Subcutaneous abdominal adipose tissue (tissue), 5 donors: ENCODE measurements around the gene STK32C.

Experiments used
- H3K27ac ChIP-seq: one replicate; pipeline ENCODE4 v1.7.0; 2013; ENCODE audit warnings: low read depth, mild to moderate bottlenecking, inconsistent platforms, low read length, moderate library complexity
- H3K27me3 ChIP-seq, 5 donors: one replicate each; pipeline ENCODE4 v1.7.0; 2013; ENCODE audit warnings: low read length in 5 of 5, inconsistent platforms in 1 of 5; ENCODE audit not compliant: control insufficient read depth in 5 of 5, insufficient read depth in 4 of 5
- H3K36me3 ChIP-seq, 5 donors: one replicate each; pipeline ENCODE4 v1.7.0; 2013; ENCODE audit warnings: low read length in 5 of 5; ENCODE audit not compliant: control insufficient read depth in 5 of 5, insufficient read depth in 5 of 5
- H3K4me1 ChIP-seq, 5 donors: one replicate each; pipeline ENCODE4 v1.7.0; 2013; ENCODE audit warnings: low read length in 5 of 5, mild to moderate bottlenecking in 3 of 5, moderate library complexity in 1 of 5; ENCODE audit not compliant: control insufficient read depth in 5 of 5, insufficient read depth in 5 of 5
- H3K4me3 ChIP-seq, 5 donors: one replicate each; pipeline ENCODE4 v1.7.0; 2013; ENCODE audit warnings: low read length in 5 of 5, low read depth in 1 of 5
- H3K9ac ChIP-seq, 5 donors: one replicate each; pipeline ENCODE4 v1.7.0; 2013; ENCODE audit warnings: low read length in 5 of 5, mild to moderate bottlenecking in 4 of 5, moderate library complexity in 3 of 5
- H3K9me3 ChIP-seq, 5 donors: one replicate each; pipeline ENCODE4 v1.7.0; 2013; ENCODE audit warnings: low read length in 5 of 5; ENCODE audit not compliant: control insufficient read depth in 5 of 5
- donor health status: healthy.
- donor health status: healthy.
- donor health status: healthy.
- donor health status: healthy.
- donor health status: healthy.

Gene STK32C

GRCh38 chr10:132250481-132251475 lies 57.0 kb downstream of the STK32C start:
- peaks cover 0 to 13% (median 9%) of the 10 kb centered on the region in 5 donors for H3K4me1 ChIP-seq
- H3K27ac ChIP-seq: no peak overlapping the region
- H3K9me3 ChIP-seq: no peaks in the 10 kb centered on the region
- H3K4me3 ChIP-seq: no peak overlapping the region
- H3K27me3 ChIP-seq: peaks cover 0 to 15% (median 0%) of the 10 kb centered on the region in 5 donors
- H3K9ac ChIP-seq: no peak overlapping the region
- H3K36me3 ChIP-seq: no peaks in the 10 kb centered on the region

- no peak overlapping the region for H3K9ac ChIP-seq
- H3K27ac ChIP-seq: no peak overlapping the region
- no peaks in the 10 kb centered on the region for H3K9me3 ChIP-seq
- no peak overlapping the region for H3K4me3 ChIP-seq
- H3K36me3 ChIP-seq: no peaks in the 10 kb centered on the region
- H3K27me3 ChIP-seq: peaks cover 0 to 12% (median 0%) of the 10 kb centered on the region in 5 donors
- H3K4me1 ChIP-seq: peaks cover 0 to 13% (median 9%) of the 10 kb centered on the region in 5 donors
Measured at GRCh38 chr10:132249824-132250375, 57.9 kb downstream of the STK32C start.

- H3K4me1 ChIP-seq: peaks cover 0 to 13% (median 9%) of the 10 kb centered on the region in 5 donors
- H3K27ac ChIP-seq: no peak overlapping the region
- no peaks in the 10 kb centered on the region for H3K36me3 ChIP-seq
- H3K9ac ChIP-seq: no peak overlapping the region
- H3K9me3 ChIP-seq: no peaks in the 10 kb centered on the region
- no peak overlapping the region for H3K4me3 ChIP-seq
- peaks cover 0 to 12% (median 0%) of the 10 kb centered on the region in 5 donors for H3K27me3 ChIP-seq
Measured at GRCh38 chr10:132249226-132249724, 58.5 kb downstream of the STK32C start.

GRCh38 chr10:132248455-132249225 lies 59.1 kb downstream of the STK32C start:
- peaks cover 0 to 13% (median 9%) of the 10 kb centered on the region in 5 donors for H3K4me1 ChIP-seq
- no peaks in the 10 kb centered on the region for H3K36me3 ChIP-seq
- peaks cover 0 to 12% (median 0%) of the 10 kb centered on the region in 5 donors for H3K27me3 ChIP-seq
- H3K9me3 ChIP-seq: no peaks in the 10 kb centered on the region
- peak overlapping the region; percentile 4 to 60 (median 36) for H3K4me3 ChIP-seq
- no peak overlapping the region for H3K9ac ChIP-seq
- no peak overlapping the region for H3K27ac ChIP-seq

- H3K27ac ChIP-seq: no peak overlapping the region
- H3K4me3 ChIP-seq: no peak overlapping the region
- H3K36me3 ChIP-seq: no peaks in the 10 kb centered on the region
- H3K4me1 ChIP-seq: peaks cover 0 to 13% (median 9%) of the 10 kb centered on the region in 5 donors
- H3K27me3 ChIP-seq: peaks cover 0 to 12% (median 0%) of the 10 kb centered on the region in 5 donors
- no peaks in the 10 kb centered on the region for H3K9me3 ChIP-seq
- no peak overlapping the region for H3K9ac ChIP-seq
Measured at GRCh38 chr10:132247943-132248342, 59.8 kb downstream of the STK32C start.

- Histone ChIP-seq H3K27me3 (peaks cover 0 to 12% (median 0%) of the 10 kb centered on the region in 5 donors), H3K4me3 (no peak overlapping the region), H3K9me3 (no peaks in the 10 kb centered on the region), H3K27ac (no peak overlapping the region), H3K36me3 (no peaks in the 10 kb centered on the region), H3K9ac (no peak overlapping the region), H3K4me1 (peaks cover 0 to 13% (median 9%) of the 10 kb centered on the region in 5 donors)
Measured at GRCh38 chr10:132246296-132246695, 61.5 kb downstream of the STK32C start.

- Histone ChIP-seq H3K27me3 (peaks cover 0 to 12% (median 0%) of the 10 kb centered on the region in 5 donors), H3K4me3 (no peak overlapping the region), H3K9ac (no peak overlapping the region), H3K27ac (no peak overlapping the region), H3K36me3 (no peaks in the 10 kb centered on the region), H3K9me3 (no peaks in the 10 kb centered on the region), H3K4me1 (peaks cover 0 to 10% (median 6%) of the 10 kb centered on the region in 5 donors)
Measured at GRCh38 chr10:132245056-132245455, 62.7 kb downstream of the STK32C start.

- Histone ChIP-seq H3K4me3 (no peak overlapping the region), H3K27me3 (peaks cover 0 to 5% (median 0%) of the 10 kb centered on the region in 5 donors), H3K4me1 (peaks cover 0 to 8% (median 4%) of the 10 kb centered on the region in 5 donors), H3K27ac (no peak overlapping the region), H3K9ac (no peak overlapping the region), H3K9me3 (no peaks in the 10 kb centered on the region), H3K36me3 (no peaks in the 10 kb centered on the region)
Measured at GRCh38 chr10:132243626-132244025, 64.1 kb downstream of the STK32C start.

- Histone ChIP-seq H3K36me3 (no peaks in the 10 kb centered on the region), H3K4me3 (no peak overlapping the region), H3K9me3 (no peaks in the 10 kb centered on the region), H3K9ac (no peak overlapping the region), H3K27me3 (peaks cover 0 to 5% (median 0%) of the 10 kb centered on the region in 5 donors), H3K4me1 (peaks cover 0 to 8% (median 0%) of the 10 kb centered on the region in 5 donors), H3K27ac (no peak overlapping the region)
Measured at GRCh38 chr10:132243141-132243540, 64.6 kb downstream of the STK32C start.
